Ectodermal cell (in vitro differentiated cells): ENCODE results near the gene JPT1.

Source experiments
- H3K27ac ChIP-seq: 2 replicates; pipeline ENCODE4 v1.7.0; 2013; ENCODE audit warnings: mild to moderate bottlenecking, low read depth, low read length; ENCODE audit not compliant: insufficient read depth, poor library complexity, severe bottlenecking
- H3K27me3 ChIP-seq: 2 replicates; pipeline ENCODE4 v1.7.0; 2013; ENCODE audit warnings: mild to moderate bottlenecking, low read length; ENCODE audit not compliant: insufficient read depth, control insufficient read depth, poor library complexity, severe bottlenecking
- H3K36me3 ChIP-seq: one replicate; pipeline ENCODE4 v1.7.0; 2013; ENCODE audit warnings: low read length; ENCODE audit not compliant: control insufficient read depth, insufficient read depth
- H3K4me1 ChIP-seq: one replicate; pipeline ENCODE4 v1.7.0; 2013; ENCODE audit warnings: low read length; ENCODE audit not compliant: control insufficient read depth, insufficient read depth
- H3K4me3 ChIP-seq: 2 replicates; pipeline ENCODE4 v1.7.0; 2013; ENCODE audit warnings: low read depth, low read length, control low read depth; ENCODE audit not compliant: insufficient read depth
- H3K9me3 ChIP-seq: 2 replicates; pipeline ENCODE4 v1.7.0; 2013; ENCODE audit warnings: mild to moderate bottlenecking, low read length, moderate library complexity; ENCODE audit not compliant: control insufficient read depth
- WGBS, 2 experiments: methylation state at CpG; one replicate each; pipeline ENCODE4 v1.1.7; 2013; ENCODE audit warnings: missing lambda C conversion rate in 2 of 2; 5-methylcytosine and 5-hydroxymethylcytosine counted together

JPT1 gene

DNA sequence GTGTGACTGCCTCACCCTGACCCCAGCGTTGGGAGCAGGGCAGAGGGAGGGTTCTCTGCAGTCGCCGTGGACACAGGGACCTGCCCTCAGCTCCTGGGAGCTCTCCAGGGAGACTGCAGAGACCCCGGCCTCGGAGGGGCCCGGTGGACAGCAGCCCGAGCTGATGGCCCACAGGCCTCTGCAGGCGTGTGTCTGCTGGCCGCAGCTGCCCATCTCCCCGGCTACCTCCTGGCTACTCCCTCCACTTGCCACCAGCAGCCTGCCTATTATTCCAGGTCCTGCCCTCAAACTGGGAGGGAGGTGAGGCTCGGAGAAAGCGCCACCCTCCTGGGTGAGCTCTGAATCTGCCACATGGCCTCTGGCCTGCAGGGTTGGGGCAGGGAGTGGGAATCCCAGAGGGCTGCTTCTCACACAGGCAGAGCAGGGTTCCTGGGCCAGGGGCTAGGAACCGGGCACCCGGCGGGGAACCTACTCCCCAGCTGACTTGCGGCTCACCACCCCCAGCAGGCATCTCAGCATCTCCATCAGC lies 59.4 kb downstream of the JPT1 start:
- Histone ChIP-seq H3K9me3 (no peaks in the 10 kb centered on the region), H3K4me3 (no peak overlapping the region), H3K36me3 (no peaks in the 10 kb centered on the region), H3K27ac (no peak overlapping the region), H3K4me1 (peaks cover 24% of the 10 kb centered on the region), H3K27me3 (no peaks in the 10 kb centered on the region)
- WGBS, 2 experiments, result 76 to 77% methylated on average over 16 of the region's 16 CpGs

DNA sequence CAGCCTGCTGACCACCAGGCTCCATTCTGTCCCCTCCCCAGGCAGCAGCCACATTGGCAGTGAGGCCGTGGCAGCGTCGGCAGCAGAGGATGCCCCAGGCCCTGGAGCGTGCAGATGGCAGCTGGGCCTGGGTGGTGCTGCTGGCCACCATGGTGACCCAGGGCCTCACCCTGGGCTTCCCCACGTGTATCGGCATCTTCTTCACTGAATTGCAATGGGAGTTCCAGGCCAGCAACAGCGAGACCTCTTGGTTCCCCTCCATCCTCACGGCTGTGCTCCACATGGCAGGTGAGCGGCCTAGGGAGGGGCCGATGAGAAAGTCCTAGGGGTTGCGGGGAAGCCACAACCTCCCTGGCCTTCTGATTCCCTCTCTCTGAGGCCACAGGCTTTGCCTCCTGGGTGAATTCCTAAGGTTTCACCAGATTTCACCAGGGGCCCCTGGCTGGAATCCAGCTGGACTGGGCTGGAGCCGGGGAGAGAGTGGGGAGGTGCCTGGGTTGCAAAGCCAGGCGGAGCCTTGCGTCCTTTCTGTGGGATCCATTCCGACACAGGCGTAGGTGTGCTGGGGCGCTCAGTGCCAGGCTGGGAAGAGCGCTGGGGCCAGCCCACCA lies 60.7 kb downstream of the JPT1 start:
- WGBS, 2 experiments, result 94 to 95% methylated on average over 18 of the region's 18 CpGs
- no peaks in the 10 kb centered on the region for H3K36me3 ChIP-seq
- H3K4me3 ChIP-seq, result no peak overlapping the region
- H3K27ac ChIP-seq, result no peak overlapping the region
- H3K9me3 ChIP-seq, result no peaks in the 10 kb centered on the region
- H3K4me1 ChIP-seq, result peaks cover 24% of the 10 kb centered on the region
- H3K27me3 ChIP-seq, result no peaks in the 10 kb centered on the region

GRCh38 chr17:75091855-75092327 lies 62.4 kb downstream of the JPT1 start:
- H3K9me3 ChIP-seq, result no peaks in the 10 kb centered on the region
- no peaks in the 10 kb centered on the region for H3K27me3 ChIP-seq
- no peak overlapping the region for H3K4me3 ChIP-seq
- H3K36me3 ChIP-seq, result no peaks in the 10 kb centered on the region
- WGBS, 2 experiments, result 83 to 88% methylated on average over 10 of the region's 10 CpGs
- peaks cover 24% of the 10 kb centered on the region for H3K4me1 ChIP-seq
- H3K27ac ChIP-seq, result no peak overlapping the region

GRCh38 chr17:75090871-75091854 lies 63.1 kb downstream of the JPT1 start:
- no peaks in the 10 kb centered on the region for H3K27me3 ChIP-seq
- 68 to 71% methylated on average over 19 of the region's 19 CpGs for WGBS, 2 experiments
- no peaks in the 10 kb centered on the region for H3K36me3 ChIP-seq
- no peaks in the 10 kb centered on the region for H3K9me3 ChIP-seq
- H3K27ac ChIP-seq, result no peak overlapping the region
- peaks cover 24% of the 10 kb centered on the region for H3K4me1 ChIP-seq
- H3K4me3 ChIP-seq, result no peak overlapping the region

DNA sequence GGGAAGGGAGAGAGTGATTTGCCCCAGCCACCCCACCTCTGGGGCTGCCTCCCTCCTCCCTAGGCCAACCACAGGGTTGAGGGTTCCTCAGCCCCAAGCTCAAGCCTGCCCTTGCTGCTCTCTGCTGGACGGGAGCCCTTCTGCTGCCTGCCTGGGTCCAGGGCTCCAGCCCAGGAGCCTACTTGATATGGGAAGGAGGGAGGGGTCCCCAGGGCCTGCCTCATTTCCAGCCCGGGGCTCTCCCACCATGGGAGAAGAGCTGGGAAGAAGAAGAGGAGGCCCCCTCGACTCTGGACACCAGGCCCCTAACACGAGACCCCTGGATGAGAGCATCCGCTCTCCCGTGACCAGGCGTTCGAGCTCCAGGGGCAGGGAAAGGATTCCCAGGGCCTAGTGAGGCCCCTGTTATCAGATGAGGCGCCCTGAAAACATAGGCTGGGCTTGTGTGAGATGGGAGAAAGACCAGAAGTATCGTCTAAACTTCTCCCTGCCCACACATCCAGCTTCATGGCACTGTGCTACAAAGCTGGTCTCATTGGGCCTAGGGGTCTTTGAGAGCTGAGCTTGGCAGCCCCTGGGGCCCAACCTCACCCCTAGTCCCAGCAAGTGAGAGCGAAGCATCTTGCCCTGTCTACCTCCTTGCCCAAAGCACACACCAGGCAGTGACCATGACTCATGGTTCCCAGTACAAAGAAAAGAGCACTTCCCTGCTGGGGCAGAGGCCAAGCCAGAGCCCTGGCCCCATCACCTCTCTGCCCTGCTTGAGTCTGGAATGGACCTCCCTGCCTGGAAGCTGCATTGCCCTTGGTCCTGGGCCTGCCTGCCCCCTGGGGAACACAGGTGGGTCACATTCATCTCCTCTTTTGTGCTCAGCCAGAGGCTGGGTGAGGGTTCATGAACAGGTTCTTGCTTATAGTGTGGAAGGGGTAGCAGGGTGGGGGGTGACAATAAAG lies 65.6 kb downstream of the JPT1 start:
- Histone ChIP-seq H3K27me3 (no peaks in the 10 kb centered on the region), H3K9me3 (no peaks in the 10 kb centered on the region), H3K4me1 (peaks cover 19% of the 10 kb centered on the region), H3K36me3 (no peaks in the 10 kb centered on the region), H3K27ac (no peak overlapping the region), H3K4me3 (peak overlapping the region; percentile 61)
- 75 to 80% methylated on average over 11 of the region's 11 CpGs for WGBS, 2 experiments

- H3K4me1 ChIP-seq, result peaks cover 15% of the 10 kb centered on the region
- H3K27me3 ChIP-seq, result no peaks in the 10 kb centered on the region
- 1 to 2% methylated on average over 69 of the region's 69 CpGs for WGBS, 2 experiments
- H3K27ac ChIP-seq, result no peak within 1 kb of the TSS
- peak within 1 kb of the TSS; percentile 61 for H3K4me3 ChIP-seq
- H3K36me3 ChIP-seq, result no peaks in the 10 kb centered on the region
- H3K9me3 ChIP-seq, result no peaks in the 10 kb centered on the region
These were observed 66.5 kb downstream of the JPT1 start, which contains the start of gene SLC16A5 for GRCh38 chr17:75087558-75088453. SLC16A5 (plus strand) TSS chr17:75087954; CDS start chr17:75093637, 5,683 bp downstream.

DNA sequence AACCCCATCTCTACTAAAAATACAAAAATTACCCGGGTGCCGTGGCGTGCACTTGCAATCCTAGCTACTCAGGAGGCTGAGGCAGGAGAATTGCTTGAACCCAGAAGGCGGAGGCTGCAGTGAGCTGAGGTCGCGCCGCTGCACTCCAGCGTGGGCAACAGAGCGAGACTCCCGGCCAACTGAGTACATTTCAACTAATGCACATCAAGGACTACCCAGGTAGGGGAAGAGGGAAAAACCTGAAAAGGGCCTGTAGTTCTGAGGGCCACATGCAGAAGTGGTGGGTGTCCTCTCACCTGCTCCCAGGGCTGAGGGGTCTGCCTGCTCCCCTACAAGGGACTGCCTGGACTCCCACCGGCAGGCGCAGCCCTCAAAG lies 67.1 kb downstream of the JPT1 start:
- WGBS, 2 experiments, result 63 to 64% methylated on average over 12 of the region's 12 CpGs
- Histone ChIP-seq H3K36me3 (no peaks in the 10 kb centered on the region), H3K27ac (no peak overlapping the region), H3K9me3 (no peaks in the 10 kb centered on the region), H3K27me3 (no peaks in the 10 kb centered on the region), H3K4me1 (peaks cover 12% of the 10 kb centered on the region), H3K4me3 (peak overlapping the region; percentile 61)

DNA sequence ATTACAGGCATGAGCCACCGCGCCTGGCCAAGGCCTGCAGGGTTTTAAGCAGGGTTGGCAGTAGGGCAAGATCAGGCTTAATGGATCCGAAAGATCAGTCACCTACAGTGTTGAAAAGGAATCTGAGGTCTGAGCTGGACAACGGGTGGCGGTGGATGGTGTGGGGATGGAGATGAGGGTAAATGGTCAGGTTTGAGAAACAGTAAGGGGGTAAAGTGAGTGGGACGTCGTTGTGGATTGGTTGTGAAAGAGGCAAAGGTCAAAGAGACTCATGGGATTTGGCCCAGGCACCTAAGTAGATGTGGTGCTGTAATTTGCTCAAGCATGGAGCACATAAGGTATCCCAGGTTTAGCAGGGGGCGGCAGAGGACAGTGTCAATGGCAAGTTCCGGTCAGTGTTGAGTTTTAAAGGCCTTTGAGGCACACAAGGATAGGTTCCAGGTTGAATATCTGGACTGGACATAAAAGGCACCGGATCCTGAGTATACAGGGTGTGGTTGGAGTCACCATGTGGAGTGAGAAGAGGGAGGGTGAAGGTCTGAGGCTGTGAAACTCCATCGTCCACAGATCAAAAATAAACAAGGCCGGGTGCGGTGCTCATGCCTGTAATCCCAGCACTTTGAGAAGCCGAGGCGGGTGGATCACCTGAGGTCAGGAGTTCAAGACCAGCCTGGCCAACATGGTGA lies 67.7 kb downstream of the JPT1 start:
- no peaks in the 10 kb centered on the region for H3K9me3 ChIP-seq
- no peaks in the 10 kb centered on the region for H3K36me3 ChIP-seq
- H3K4me1 ChIP-seq, result peaks cover 8% of the 10 kb centered on the region
- no peak overlapping the region for H3K4me3 ChIP-seq
- no peaks in the 10 kb centered on the region for H3K27me3 ChIP-seq
- no peak overlapping the region for H3K27ac ChIP-seq
- WGBS, 2 experiments, result 84 to 87% methylated on average over 15 of the region's 15 CpGs
